ENCODE data around the gene PIEZO1.

DNA sequence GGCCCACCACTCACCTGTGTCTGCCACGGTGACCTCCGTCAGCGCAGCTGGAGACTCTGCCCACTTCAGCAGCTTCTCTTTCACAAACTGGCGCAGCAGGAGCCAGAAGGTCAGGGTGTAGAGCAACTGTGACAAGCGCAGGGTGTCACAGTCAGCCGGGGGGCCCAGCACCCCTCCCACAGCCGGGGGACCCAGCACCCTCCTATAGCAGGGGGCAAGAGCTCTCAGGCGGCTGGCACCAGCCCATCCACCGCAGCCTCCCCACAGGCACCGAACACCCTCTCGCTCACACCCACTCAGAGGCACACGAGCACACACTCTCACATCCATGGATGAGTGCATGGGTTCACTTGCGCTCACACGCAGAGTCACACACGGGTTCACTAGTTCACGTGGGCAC, 49.9 kb downstream of the PIEZO1 start:
- TF ChIP-seq ZNF140 (CRISPR knock-in tag; IDR thresholded peaks at IDR 0.05) (no peak), SRSF1 (IDR thresholded peaks at IDR 0.05; ENCODE audit: low read depth, low read length) (no peak), TCF3 (CRISPR knock-in tag; IDR thresholded peaks at IDR 0.05) (no peak), FOXJ3 (CRISPR knock-in tag; IDR thresholded peaks at IDR 0.05) (no peak), KDM1A (IDR thresholded peaks at IDR 0.05) (no peak), ZNF274 (IDR thresholded peaks at IDR 0.05; ENCODE audit: borderline replicate concordance, low read depth, low read length) (no peak), E2F1 (CRISPR knock-in tag; IDR thresholded peaks at IDR 0.05) (no peak)
- TF ChIP-seq, protein P1, sequence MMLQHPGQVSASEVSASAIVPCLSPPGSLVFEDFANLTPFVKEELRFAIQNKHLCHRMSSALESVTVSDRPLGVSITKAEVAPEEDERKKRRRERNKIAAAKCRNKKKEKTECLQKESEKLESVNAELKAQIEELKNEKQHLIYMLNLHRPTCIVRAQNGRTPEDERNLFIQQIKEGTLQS (IDR thresholded peaks at IDR 0.05) = no peak
- TF ChIP-seq, protein P1 (CRISPR knock-in tag; conservative IDR thresholded peaks at IDR 0.05) = no peak
